ENCODE measurements around the gene SUCO. TPM values are rescaled to one million over a fixed set of nuclear protein-coding genes. Genes with fewer than 3 reads are reported as not detected.

SUCO gene
- total RNA-seq, 1 donor from 2014 or later = 51.7 TPM

- DNase-seq = no peak
- Mint-ChIP-seq H3K27ac (ENCODE audit: unreplicated experiment) (no peak overlapping the region), H3K4me1 (ENCODE audit: low read depth, unreplicated experiment) (no peaks in the 10 kb centered on the region), H3K9me3 (ENCODE audit: unreplicated experiment) (no peaks in the 10 kb centered on the region), H3K36me3 (ENCODE audit: unreplicated experiment) (peaks cover 3% of the 10 kb centered on the region), H3K4me3 (ENCODE audit: unreplicated experiment) (no peak overlapping the region), H3K27me3 (ENCODE audit: unreplicated experiment) (no peaks in the 10 kb centered on the region)
- TF ChIP-seq CTCF (IDR thresholded peaks at IDR 0.05; ENCODE audit: partially characterized antibody, unreplicated experiment) = no peak
Observed at GRCh38 chr1:172601046-172601630, 68.2 kb downstream of the SUCO start.

GRCh38 chr1:172602706-172603105, 69.8 kb downstream of the SUCO start:
- no peaks in the 10 kb centered on the region for H3K9me3 Mint-ChIP-seq (ENCODE audit: unreplicated experiment)
- H3K27me3 Mint-ChIP-seq (ENCODE audit: unreplicated experiment) = no peaks in the 10 kb centered on the region
- DNase-seq = no peak
- H3K36me3 Mint-ChIP-seq (ENCODE audit: unreplicated experiment) = no peaks in the 10 kb centered on the region
- no peak for TF ChIP-seq CTCF (IDR thresholded peaks at IDR 0.05; ENCODE audit: partially characterized antibody, unreplicated experiment)
- no peaks in the 10 kb centered on the region for H3K4me1 Mint-ChIP-seq (ENCODE audit: low read depth, unreplicated experiment)
- no peak overlapping the region for H3K27ac Mint-ChIP-seq (ENCODE audit: unreplicated experiment)
- H3K4me3 Mint-ChIP-seq (ENCODE audit: unreplicated experiment) = no peak overlapping the region

GRCh38 chr1:172603816-172604215, 70.9 kb downstream of the SUCO start:
- H3K36me3 Mint-ChIP-seq (ENCODE audit: unreplicated experiment) = no peaks in the 10 kb centered on the region
- no peaks in the 10 kb centered on the region for H3K27me3 Mint-ChIP-seq (ENCODE audit: unreplicated experiment)
- H3K4me3 Mint-ChIP-seq (ENCODE audit: unreplicated experiment) = no peak overlapping the region
- no peak for TF ChIP-seq CTCF (IDR thresholded peaks at IDR 0.05; ENCODE audit: partially characterized antibody, unreplicated experiment)
- H3K9me3 Mint-ChIP-seq (ENCODE audit: unreplicated experiment) = no peaks in the 10 kb centered on the region
- H3K27ac Mint-ChIP-seq (ENCODE audit: unreplicated experiment) = no peak overlapping the region
- no peak for DNase-seq
- no peaks in the 10 kb centered on the region for H3K4me1 Mint-ChIP-seq (ENCODE audit: low read depth, unreplicated experiment)

- H3K4me1 Mint-ChIP-seq (ENCODE audit: low read depth, unreplicated experiment) = no peaks in the 10 kb centered on the region
- H3K4me3 Mint-ChIP-seq (ENCODE audit: unreplicated experiment) = no peak overlapping the region
- TF ChIP-seq CTCF (IDR thresholded peaks at IDR 0.05; ENCODE audit: partially characterized antibody, unreplicated experiment) = no peak
- H3K27ac Mint-ChIP-seq (ENCODE audit: unreplicated experiment) = no peak overlapping the region
- DNase-seq = no peak
- H3K36me3 Mint-ChIP-seq (ENCODE audit: unreplicated experiment) = no peaks in the 10 kb centered on the region
- H3K9me3 Mint-ChIP-seq (ENCODE audit: unreplicated experiment) = no peaks in the 10 kb centered on the region
- no peaks in the 10 kb centered on the region for H3K27me3 Mint-ChIP-seq (ENCODE audit: unreplicated experiment)
Observed at GRCh38 chr1:172605641-172606040, 72.7 kb downstream of the SUCO start.

GRCh38 chr1:172607145-172607544, 74.2 kb downstream of the SUCO start:
- DNase-seq = no peak
- H3K4me1 Mint-ChIP-seq (ENCODE audit: low read depth, unreplicated experiment) = no peaks in the 10 kb centered on the region
- H3K27ac Mint-ChIP-seq (ENCODE audit: unreplicated experiment) = no peak overlapping the region
- no peak for TF ChIP-seq CTCF (IDR thresholded peaks at IDR 0.05; ENCODE audit: partially characterized antibody, unreplicated experiment)
- no peaks in the 10 kb centered on the region for H3K27me3 Mint-ChIP-seq (ENCODE audit: unreplicated experiment)
- no peak overlapping the region for H3K4me3 Mint-ChIP-seq (ENCODE audit: unreplicated experiment)
- no peaks in the 10 kb centered on the region for H3K36me3 Mint-ChIP-seq (ENCODE audit: unreplicated experiment)
- no peaks in the 10 kb centered on the region for H3K9me3 Mint-ChIP-seq (ENCODE audit: unreplicated experiment)
